Progenitor cell of endocrine pancreas (in vitro differentiated cells): Measurements from ENCODE around the gene KLF17. TPM values are rescaled to one million over a fixed set of nuclear protein-coding genes. Genes with fewer than 3 reads are reported as not detected.
"Not testable (repeated sequence)": the region's sequence is repeated elsewhere in the genome, so short reads cannot be mapped to it uniquely, and the experiment has no call there.

Experiments used
- DNase-seq: peaks from one replicate; pipeline ENCODE4 v3.0.0; 2021; ENCODE audit warnings: low spot score; ENCODE audit not compliant: unreplicated experiment
- H3K27ac Mint-ChIP-seq: 2 replicates; pipeline ENCODE4 v1.8.0; 2021; ENCODE audit warnings: mild to moderate bottlenecking, moderate library complexity, mixed read lengths
- H3K27me3 Mint-ChIP-seq: 2 replicates; pipeline ENCODE4 v1.8.0; 2021; ENCODE audit warnings: mixed read lengths
- H3K36me3 Mint-ChIP-seq: 2 replicates; pipeline ENCODE4 v1.8.0; 2022; ENCODE audit warnings: mixed read lengths; ENCODE audit not compliant: insufficient read depth
- H3K4me1 Mint-ChIP-seq: 2 replicates; pipeline ENCODE4 v1.8.0; 2021; ENCODE audit warnings: low read depth, mixed read lengths
- H3K4me3 Mint-ChIP-seq: 2 replicates; pipeline ENCODE4 v1.8.0; 2021; ENCODE audit warnings: low read depth, mild to moderate bottlenecking, moderate library complexity, mixed read lengths
- H3K9me3 Mint-ChIP-seq: 2 replicates; pipeline ENCODE4 v1.8.0; 2021; ENCODE audit warnings: low read depth, mixed read lengths
- total RNA-seq: library from RNA; stranded (reverse); gene quantifications from 2 replicates; pipeline ENCODE4 v1.2.1, GENCODE V29; 2021
- TF ChIP-seq, protein P1 (sequence below): fragments of 200-600 bp; sonication (generic); IDR thresholded peaks from one replicate; pipeline ENCODE4 v1.5.0; 2021; ENCODE audit warnings: antibody characterized with exemption, mild to moderate bottlenecking; ENCODE audit not compliant: unreplicated experiment

Gene KLF17
- total RNA-seq, 1 donor from 2014 or later, result not detected

DNA sequence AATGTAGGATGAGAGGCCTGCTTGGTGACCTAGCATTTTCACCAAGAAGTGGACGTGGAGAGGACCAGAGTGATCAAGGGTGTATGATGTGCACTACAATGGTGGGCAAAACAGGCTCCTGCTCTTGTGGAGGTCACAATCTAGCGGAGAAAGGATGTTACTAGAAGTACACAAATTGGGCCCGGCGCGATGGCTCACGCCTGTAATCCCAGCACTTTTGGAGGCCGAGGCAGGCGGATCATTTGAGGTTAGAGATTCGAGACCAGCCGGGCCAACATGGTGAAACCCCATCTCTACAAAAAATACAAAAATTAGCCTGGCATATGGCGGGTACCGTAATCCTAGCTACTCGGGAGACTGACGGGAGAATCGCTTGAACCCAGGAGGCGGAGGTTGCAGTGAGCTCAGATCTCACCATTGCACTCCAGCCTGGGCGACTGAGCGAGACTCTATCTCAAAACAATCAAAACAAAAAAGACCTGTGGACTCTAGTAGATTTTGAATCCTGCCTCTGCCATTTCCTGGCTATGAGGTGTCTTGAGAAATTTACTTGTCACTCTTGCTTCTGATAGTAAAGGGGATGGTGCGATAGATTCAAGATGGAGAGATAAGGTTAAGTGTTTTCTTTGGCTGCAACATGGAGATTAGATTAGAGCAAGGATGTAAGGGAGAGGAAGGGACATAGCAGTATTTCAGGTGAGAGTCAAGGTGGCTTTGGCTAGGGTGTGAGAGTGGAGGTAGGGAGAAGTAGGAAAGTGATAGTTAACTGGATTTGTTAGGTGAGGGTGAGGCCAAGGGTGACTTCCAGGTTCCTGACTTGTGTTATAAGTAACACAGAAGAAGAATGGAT is 15.7 kb downstream of the KLF17 start:
- no peak for DNase-seq
- Mint-ChIP-seq H3K4me1 (no peaks in the 10 kb centered on the region), H3K27ac (no peak overlapping the region), H3K9me3 (no peaks in the 10 kb centered on the region), H3K4me3 (no peak overlapping the region), H3K36me3 (no peaks in the 10 kb centered on the region), H3K27me3 (peaks cover 20% of the 10 kb centered on the region)
- TF ChIP-seq, protein P1, sequence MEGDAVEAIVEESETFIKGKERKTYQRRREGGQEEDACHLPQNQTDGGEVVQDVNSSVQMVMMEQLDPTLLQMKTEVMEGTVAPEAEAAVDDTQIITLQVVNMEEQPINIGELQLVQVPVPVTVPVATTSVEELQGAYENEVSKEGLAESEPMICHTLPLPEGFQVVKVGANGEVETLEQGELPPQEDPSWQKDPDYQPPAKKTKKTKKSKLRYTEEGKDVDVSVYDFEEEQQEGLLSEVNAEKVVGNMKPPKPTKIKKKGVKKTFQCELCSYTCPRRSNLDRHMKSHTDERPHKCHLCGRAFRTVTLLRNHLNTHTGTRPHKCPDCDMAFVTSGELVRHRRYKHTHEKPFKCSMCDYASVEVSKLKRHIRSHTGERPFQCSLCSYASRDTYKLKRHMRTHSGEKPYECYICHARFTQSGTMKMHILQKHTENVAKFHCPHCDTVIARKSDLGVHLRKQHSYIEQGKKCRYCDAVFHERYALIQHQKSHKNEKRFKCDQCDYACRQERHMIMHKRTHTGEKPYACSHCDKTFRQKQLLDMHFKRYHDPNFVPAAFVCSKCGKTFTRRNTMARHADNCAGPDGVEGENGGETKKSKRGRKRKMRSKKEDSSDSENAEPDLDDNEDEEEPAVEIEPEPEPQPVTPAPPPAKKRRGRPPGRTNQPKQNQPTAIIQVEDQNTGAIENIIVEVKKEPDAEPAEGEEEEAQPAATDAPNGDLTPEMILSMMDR, result no peak

DNA sequence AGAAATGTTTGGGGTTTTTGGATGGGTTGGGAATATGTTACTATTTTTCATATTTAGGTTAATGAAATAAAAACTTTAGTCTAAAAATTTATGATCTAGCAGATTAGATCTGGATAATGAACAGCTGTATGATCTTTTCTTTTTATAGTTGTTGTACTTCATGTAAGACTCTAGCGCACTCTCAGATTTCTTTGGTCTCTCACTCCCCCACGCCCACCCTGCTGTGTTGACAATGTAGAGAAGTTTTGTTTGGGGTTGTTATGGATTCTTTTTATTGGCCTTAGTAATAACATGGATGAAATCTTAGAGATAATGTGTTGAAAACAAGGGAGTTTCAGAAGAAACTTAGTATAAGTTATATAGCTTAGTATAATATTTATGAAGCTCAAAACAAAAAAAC is 17.3 kb downstream of the KLF17 start:
- H3K4me1 Mint-ChIP-seq, result no peaks in the 10 kb centered on the region
- TF ChIP-seq, protein P1, result no peak
- no peak overlapping the region for H3K4me3 Mint-ChIP-seq
- H3K27ac Mint-ChIP-seq, result no peak overlapping the region
- peaks cover 17% of the 10 kb centered on the region for H3K27me3 Mint-ChIP-seq
- no peaks in the 10 kb centered on the region for H3K9me3 Mint-ChIP-seq
- no peaks in the 10 kb centered on the region for H3K36me3 Mint-ChIP-seq
- no peak for DNase-seq

DNA sequence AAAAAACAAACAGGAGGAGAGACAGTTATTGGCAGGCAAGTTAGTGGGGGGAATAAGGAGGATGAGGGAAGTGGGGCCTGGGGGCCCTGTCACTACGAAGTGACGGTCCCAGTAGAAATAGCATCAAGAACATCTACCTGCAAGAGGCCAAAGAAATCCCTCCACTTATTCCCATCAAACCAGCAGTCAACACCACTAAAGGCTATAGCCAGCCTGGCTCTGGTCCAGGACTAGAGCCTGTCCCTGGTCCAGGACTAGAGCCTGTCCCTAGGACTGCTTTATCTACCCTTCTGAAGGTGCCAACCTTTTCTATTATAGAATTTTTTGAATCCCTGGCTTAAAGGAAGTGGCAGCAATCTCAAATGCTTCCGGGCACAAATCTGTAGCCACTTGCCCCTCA is 19.6 kb downstream of the KLF17 start:
- Mint-ChIP-seq H3K9me3 (no peaks in the 10 kb centered on the region), H3K36me3 (no peaks in the 10 kb centered on the region), H3K27ac (no peak overlapping the region), H3K27me3 (peaks cover 13% of the 10 kb centered on the region), H3K4me3 (no peak overlapping the region), H3K4me1 (no peaks in the 10 kb centered on the region)
- TF ChIP-seq, protein P1, result no peak
- DNase-seq, result no peak

DNA sequence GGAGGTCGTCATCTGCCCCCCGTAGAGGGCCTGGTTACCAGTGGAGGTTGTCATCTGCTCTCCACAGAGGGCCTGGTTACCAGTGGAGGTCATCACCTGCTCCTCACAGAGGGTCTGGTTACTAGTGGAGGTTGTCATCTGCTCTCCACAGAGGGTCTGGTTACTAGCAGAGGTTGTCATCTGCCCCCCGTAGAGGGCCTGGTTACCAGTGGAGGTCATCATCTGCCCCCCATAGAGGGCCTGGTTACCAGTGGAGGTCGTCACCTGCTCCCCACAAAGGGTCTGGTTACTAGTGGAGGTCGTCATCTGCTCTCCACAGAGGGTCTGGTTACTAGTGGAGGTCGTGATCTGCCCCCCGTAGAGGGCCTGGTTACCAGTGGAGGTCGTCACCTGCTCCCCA is 20.9 kb downstream of the KLF17 start:
- DNase-seq, H3K36me3 Mint-ChIP-seq, H3K9me3 Mint-ChIP-seq, H3K27ac Mint-ChIP-seq, H3K4me1 Mint-ChIP-seq, H3K4me3 Mint-ChIP-seq: not testable (repeated sequence)
- H3K27me3 Mint-ChIP-seq, result peaks cover 11% of the 10 kb centered on the region

DNA sequence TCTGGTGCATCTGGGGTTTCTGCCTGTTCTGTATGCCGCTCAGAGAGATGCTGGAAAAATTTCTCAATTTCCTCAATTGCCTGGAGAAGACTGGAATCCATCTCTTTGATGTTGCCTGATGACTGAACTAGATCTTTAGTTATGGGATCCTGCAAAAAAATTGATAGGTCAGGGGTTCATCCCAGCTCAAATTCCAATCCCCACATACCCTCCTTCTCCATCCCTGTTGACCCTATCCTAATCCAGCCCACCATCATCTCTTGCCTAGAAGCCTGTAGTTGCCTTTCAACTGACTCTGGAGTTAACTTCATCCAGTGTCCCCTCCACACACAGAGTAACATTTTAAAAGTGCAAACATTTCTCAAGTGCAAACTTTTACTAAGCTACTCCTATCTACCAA is 22.9 kb downstream of the KLF17 start, which contains the start of gene KLF18:
Gene KLF18 (minus strand): TSS at position 101 of the 400 bp plus-strand sequence. CDS start 0 bp downstream, at position 101.
- Mint-ChIP-seq H3K9me3 (peaks cover 9% of the 10 kb centered on the region), H3K4me1 (no peaks in the 10 kb centered on the region), H3K4me3 (no peak within 1 kb of the TSS), H3K36me3 (no peaks in the 10 kb centered on the region), H3K27ac (no peak within 1 kb of the TSS), H3K27me3 (peaks cover 11% of the 10 kb centered on the region)
- TF ChIP-seq, protein P1, result no peak
- DNase-seq, result no peak
